AG10803 (cell line): Measurements from ENCODE around the gene MAN1A1.
"Not testable (repeated sequence)": the region's sequence is repeated elsewhere in the genome, so short reads cannot be mapped to it uniquely, and the experiment has no call there.

ENCODE experiments used
- DNase-seq: peaks from one replicate; pipeline ENCODE4 v3.0.0; 2010; ENCODE audit warnings: low read depth
- H3K4me3 ChIP-seq: 2 replicates; pipeline ENCODE4 v1.5.1; 2011; ENCODE audit warnings: mild to moderate bottlenecking, low read length, control low read depth
- CTCF ChIP-seq: conservative IDR thresholded peaks from 2 replicates; pipeline ENCODE4 v1.5.1; 2011; ENCODE audit warnings: mild to moderate bottlenecking, low read length, control low read depth, inconsistent platforms

MAN1A1 gene

GRCh38 chr6:119296036-119297035 lies 53.2 kb downstream of the MAN1A1 start:
- TF ChIP-seq CTCF, result no peak
- H3K4me3 ChIP-seq, result no peak overlapping the region
- DNase-seq, result peak; percentile 13

GRCh38 chr6:119294984-119295383 lies 54.6 kb downstream of the MAN1A1 start:
- DNase-seq, result no peak
- TF ChIP-seq CTCF, result no peak
- H3K4me3 ChIP-seq, result no peak overlapping the region

GRCh38 chr6:119291060-119291459 lies 58.5 kb downstream of the MAN1A1 start:
- DNase-seq, H3K4me3 ChIP-seq: not testable (repeated sequence)

- H3K4me3 ChIP-seq, result no peak overlapping the region
- no peak for DNase-seq
- TF ChIP-seq CTCF, result no peak
Observed at GRCh38 chr6:119290306-119290705, 59.3 kb downstream of the MAN1A1 start.

GRCh38 chr6:119289651-119290050 lies 59.9 kb downstream of the MAN1A1 start:
- TF ChIP-seq CTCF, result no peak
- no peak for DNase-seq
- H3K4me3 ChIP-seq, result no peak overlapping the region

- TF ChIP-seq CTCF, result no peak
- no peak overlapping the region for H3K4me3 ChIP-seq
- no peak for DNase-seq
Observed at GRCh38 chr6:119285908-119286625, 63.5 kb downstream of the MAN1A1 start.

- TF ChIP-seq CTCF, result no peak
- DNase-seq, result no peak
- no peak overlapping the region for H3K4me3 ChIP-seq
Observed at GRCh38 chr6:119284861-119285521, 64.6 kb downstream of the MAN1A1 start.
